IPS DF 4.7 (cell line): ENCODE data around the gene PDE6G.

Experiments used
- DNase-seq: peaks from one replicate; pipeline ENCODE4 v3.0.0-alpha.2; 2013; ENCODE audit warnings: low spot score; ENCODE audit errors: extremely low read depth

Gene PDE6G

GRCh38 chr17:81656118-81656743 is at the start of gene PDE6G:
PDE6G (minus strand) TSS chr17:81656542; CDS start chr17:81653305, 3,237 bp downstream.
- DNase-seq: no peak

GRCh38 chr17:81705518-81706231 is 49.3 kb upstream of the PDE6G start:
- no peak for DNase-seq

- no peak for DNase-seq
These were observed 47.7 kb upstream of the PDE6G start for GRCh38 chr17:81703747-81704654.

- DNase-seq: peak; percentile 83
These were observed 46.8 kb upstream of the PDE6G start, which contains the start of gene MRPL12 for GRCh38 chr17:81702934-81703746. MRPL12 (plus strand) TSS chr17:81703367; CDS start chr17:81703502, 135 bp downstream.

- no peak for DNase-seq
These were observed 45.1 kb upstream of the PDE6G start for GRCh38 chr17:81701288-81702071.

GRCh38 chr17:81700353-81701287 is 44.3 kb upstream of the PDE6G start:
- DNase-seq: no peak

GRCh38 chr17:81697261-81698044 is 41.1 kb upstream of the PDE6G start:
- DNase-seq: no peak

- DNase-seq: no peak
These were observed 40.0 kb upstream of the PDE6G start for GRCh38 chr17:81696218-81696941.

- no peak for DNase-seq
These were observed 39.5 kb upstream of the PDE6G start for GRCh38 chr17:81695801-81696200.

- no peak for DNase-seq
These were observed 38.9 kb upstream of the PDE6G start for GRCh38 chr17:81695211-81695610.

GRCh38 chr17:81694810-81695209 is 38.5 kb upstream of the PDE6G start:
- DNase-seq: no peak

GRCh38 chr17:81693509-81694210 is 37.3 kb upstream of the PDE6G start:
- no peak for DNase-seq

- DNase-seq: no peak
These were observed 35.3 kb upstream of the PDE6G start for GRCh38 chr17:81691608-81692007.

- DNase-seq: no peak
These were observed 34.9 kb upstream of the PDE6G start for GRCh38 chr17:81691196-81691595.

GRCh38 chr17:81690549-81690948 is 34.2 kb upstream of the PDE6G start:
- no peak for DNase-seq

- DNase-seq: no peak
These were observed 33.7 kb upstream of the PDE6G start for GRCh38 chr17:81690066-81690465.

GRCh38 chr17:81688616-81689015 is 32.3 kb upstream of the PDE6G start:
- no peak for DNase-seq
